Left forelimb (tissue), 1 donor: ENCODE data around the gene TRPM2.
A peak's percentile ranks its signal among the peaks of the same experiment; 100 is the strongest.
"Not testable (repeated sequence)": the region's sequence is repeated elsewhere in the genome, so short reads cannot be mapped to it uniquely, and the experiment has no call there.

Experiments used
- DNase-seq: peaks from one replicate; pipeline ENCODE4 v3.0.0-alpha.2; 2018; ENCODE audit warnings: low spot score

The TRPM2 gene

GRCh38 chr21:44354775-44355771 lies 1.7 kb downstream of the TRPM2 start:
- no peak for DNase-seq

- DNase-seq = no peak
These were observed 2.7 kb downstream of the TRPM2 start for GRCh38 chr21:44356160-44356559.

GRCh38 chr21:44356636-44357035 lies 3.2 kb downstream of the TRPM2 start:
- no peak for DNase-seq

GRCh38 chr21:44357064-44357837 lies 3.8 kb downstream of the TRPM2 start:
- DNase-seq = no peak

GRCh38 chr21:44359396-44359795 lies 6.0 kb downstream of the TRPM2 start:
- no peak for DNase-seq

GRCh38 chr21:44360159-44360558 lies 6.7 kb downstream of the TRPM2 start:
- no peak for DNase-seq

- not testable (repeated sequence) for DNase-seq
These were observed 8.5 kb downstream of the TRPM2 start for GRCh38 chr21:44361903-44362302.

GRCh38 chr21:44363278-44363677 lies 9.9 kb downstream of the TRPM2 start:
- no peak for DNase-seq

GRCh38 chr21:44364151-44365053 lies 11.0 kb downstream of the TRPM2 start:
- peak; percentile 40 for DNase-seq

- DNase-seq = peak; percentile 47
These were observed 12.0 kb downstream of the TRPM2 start for GRCh38 chr21:44365251-44365966.

- DNase-seq = peak; percentile 44
These were observed 12.7 kb downstream of the TRPM2 start for GRCh38 chr21:44365967-44366585.

- peak; percentile 63 for DNase-seq
These were observed 13.3 kb downstream of the TRPM2 start for GRCh38 chr21:44366586-44367211.

GRCh38 chr21:44368711-44369446 lies 15.5 kb downstream of the TRPM2 start:
- peak; percentile 53 for DNase-seq

GRCh38 chr21:44370027-44370735 lies 16.8 kb downstream of the TRPM2 start:
- peak; percentile 38 for DNase-seq

GRCh38 chr21:44370786-44371410 lies 17.5 kb downstream of the TRPM2 start:
- peak; percentile 58 for DNase-seq

- peak; percentile 30 for DNase-seq
These were observed 18.2 kb downstream of the TRPM2 start for GRCh38 chr21:44371596-44371995.

GRCh38 chr21:44372616-44373015 lies 19.2 kb downstream of the TRPM2 start:
- DNase-seq = no peak

- DNase-seq = no peak
These were observed 21.3 kb downstream of the TRPM2 start for GRCh38 chr21:44374601-44375280.
